ENCODE data around the gene PHKG2.

Gene PHKG2

DNA sequence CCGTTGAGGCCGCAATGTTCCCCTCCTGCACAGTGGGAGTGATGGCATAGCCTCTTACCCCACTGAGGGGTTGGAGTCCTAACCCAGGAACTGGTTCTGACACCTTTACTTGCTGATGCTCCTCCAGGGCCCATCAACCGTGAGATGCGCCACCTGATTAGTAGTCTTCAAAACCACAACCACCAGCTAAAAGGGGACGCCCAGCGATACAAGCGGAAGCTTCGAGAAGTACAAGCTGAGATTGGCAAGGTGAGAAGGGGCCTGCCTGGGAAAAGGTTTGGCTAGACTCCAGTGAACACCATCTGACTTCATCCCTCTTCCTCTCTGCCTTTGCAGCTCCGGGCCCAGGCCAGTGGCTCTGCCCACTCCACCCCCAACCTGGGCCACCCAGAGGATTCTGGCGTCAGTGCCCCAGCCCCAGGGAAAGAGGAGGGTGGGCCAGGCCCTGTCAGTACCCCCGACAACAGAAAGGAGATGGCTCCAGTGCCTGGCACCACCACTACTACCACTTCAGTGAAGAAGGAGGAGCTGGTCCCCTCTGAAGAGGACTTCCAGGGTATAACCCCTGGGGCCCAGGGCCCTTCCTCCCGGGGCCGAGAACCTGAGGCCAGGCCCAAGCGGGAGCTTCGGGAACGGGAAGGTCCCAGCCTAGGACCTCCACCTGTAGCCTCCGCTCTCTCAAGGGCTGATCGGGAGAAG, 19.7 kb downstream of the PHKG2 start:
- Histone ChIP-seq H3K4me1 (ENCODE audit: control insufficient read depth in 1 of 2, insufficient read depth in 1 of 2, low read depth in 1 of 2, low read length in 1 of 2) (peaks cover 11 to 14% of the 10 kb centered on the region in 2 experiments), H3K4me3 (ENCODE audit: low read depth in 1 of 2, low read length in 1 of 2) (no peak overlapping the region), H3K36me3 (peaks cover 100% of the 10 kb centered on the region), H3K27me3 (no peaks in the 10 kb centered on the region), H3K27ac (no peak overlapping the region), H3K9me3 (no peaks in the 10 kb centered on the region)
- TF ChIP-seq, protein P1, sequence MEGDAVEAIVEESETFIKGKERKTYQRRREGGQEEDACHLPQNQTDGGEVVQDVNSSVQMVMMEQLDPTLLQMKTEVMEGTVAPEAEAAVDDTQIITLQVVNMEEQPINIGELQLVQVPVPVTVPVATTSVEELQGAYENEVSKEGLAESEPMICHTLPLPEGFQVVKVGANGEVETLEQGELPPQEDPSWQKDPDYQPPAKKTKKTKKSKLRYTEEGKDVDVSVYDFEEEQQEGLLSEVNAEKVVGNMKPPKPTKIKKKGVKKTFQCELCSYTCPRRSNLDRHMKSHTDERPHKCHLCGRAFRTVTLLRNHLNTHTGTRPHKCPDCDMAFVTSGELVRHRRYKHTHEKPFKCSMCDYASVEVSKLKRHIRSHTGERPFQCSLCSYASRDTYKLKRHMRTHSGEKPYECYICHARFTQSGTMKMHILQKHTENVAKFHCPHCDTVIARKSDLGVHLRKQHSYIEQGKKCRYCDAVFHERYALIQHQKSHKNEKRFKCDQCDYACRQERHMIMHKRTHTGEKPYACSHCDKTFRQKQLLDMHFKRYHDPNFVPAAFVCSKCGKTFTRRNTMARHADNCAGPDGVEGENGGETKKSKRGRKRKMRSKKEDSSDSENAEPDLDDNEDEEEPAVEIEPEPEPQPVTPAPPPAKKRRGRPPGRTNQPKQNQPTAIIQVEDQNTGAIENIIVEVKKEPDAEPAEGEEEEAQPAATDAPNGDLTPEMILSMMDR (IDR thresholded peaks at IDR 0.05): no peak

DNA sequence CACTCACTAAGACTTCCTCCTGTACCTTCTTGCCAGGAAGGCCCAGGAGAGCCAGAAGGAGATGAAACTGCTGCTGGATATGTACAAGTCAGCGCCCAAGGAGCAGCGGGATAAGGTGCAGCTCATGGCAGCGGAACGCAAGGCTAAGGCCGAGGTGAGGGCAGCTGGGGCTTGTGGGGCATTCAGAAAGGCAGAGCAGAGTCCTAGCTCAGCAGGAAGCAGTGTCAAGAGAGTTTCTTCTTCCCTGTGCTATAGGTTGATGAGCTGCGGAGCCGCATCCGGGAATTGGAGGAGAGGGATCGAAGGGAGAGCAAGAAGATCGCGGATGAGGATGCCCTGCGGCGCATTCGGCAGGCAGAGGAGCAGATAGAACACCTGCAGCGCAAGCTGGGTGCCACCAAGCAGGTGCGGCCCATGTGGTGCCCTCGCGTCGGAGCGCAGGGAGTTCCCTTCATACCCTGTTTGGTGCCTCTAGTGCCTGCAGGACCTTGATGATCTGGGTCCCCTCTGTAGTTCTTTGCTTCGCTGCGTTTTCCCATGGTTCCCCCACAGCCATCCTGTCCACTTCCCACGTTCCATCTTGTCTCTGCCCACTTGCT, 20.5 kb downstream of the PHKG2 start:
- H3K4me1 ChIP-seq (ENCODE audit: control insufficient read depth in 1 of 2, insufficient read depth in 1 of 2, low read depth in 1 of 2, low read length in 1 of 2): peaks cover 3 to 6% of the 10 kb centered on the region in 2 experiments
- no peak overlapping the region for H3K4me3 ChIP-seq (ENCODE audit: low read depth in 1 of 2, low read length in 1 of 2)
- H3K27me3 ChIP-seq: no peaks in the 10 kb centered on the region
- H3K27ac ChIP-seq: no peak overlapping the region
- no peaks in the 10 kb centered on the region for H3K9me3 ChIP-seq
- TF ChIP-seq, protein P1 (IDR thresholded peaks at IDR 0.05): no peak
- peaks cover 100% of the 10 kb centered on the region for H3K36me3 ChIP-seq

GRCh38 chr16:30769379-30770089, 21.3 kb downstream of the PHKG2 start:
- H3K27ac ChIP-seq: no peak overlapping the region
- peaks cover 2% of the 10 kb centered on the region in 2 experiments for H3K4me1 ChIP-seq (ENCODE audit: control insufficient read depth in 1 of 2, insufficient read depth in 1 of 2, low read depth in 1 of 2, low read length in 1 of 2)
- no peaks in the 10 kb centered on the region for H3K9me3 ChIP-seq
- TF ChIP-seq, protein P1 (IDR thresholded peaks at IDR 0.05): no peak
- H3K4me3 ChIP-seq (ENCODE audit: low read depth in 1 of 2, low read length in 1 of 2): no peak overlapping the region
- H3K27me3 ChIP-seq: no peaks in the 10 kb centered on the region
- peaks cover 100% of the 10 kb centered on the region for H3K36me3 ChIP-seq

- Histone ChIP-seq H3K27me3 (peaks cover 10% of the 10 kb centered on the region), H3K9me3 (no peaks in the 10 kb centered on the region), H3K36me3 (peaks cover 84% of the 10 kb centered on the region), H3K27ac (no peak overlapping the region), H3K4me1 (ENCODE audit: control insufficient read depth in 1 of 2, insufficient read depth in 1 of 2, low read depth in 1 of 2, low read length in 1 of 2) (peaks cover 24% of the 10 kb centered on the region in 2 experiments), H3K4me3 (ENCODE audit: low read depth in 1 of 2, low read length in 1 of 2) (no peak overlapping the region)
- TF ChIP-seq, protein P1 (IDR thresholded peaks at IDR 0.05): no peak
Observed at GRCh38 chr16:30771726-30772125, 23.5 kb downstream of the PHKG2 start.

GRCh38 chr16:30773826-30774225, 25.6 kb downstream of the PHKG2 start:
- Histone ChIP-seq H3K4me1 (ENCODE audit: control insufficient read depth in 1 of 2, insufficient read depth in 1 of 2, low read depth in 1 of 2, low read length in 1 of 2) (peaks cover 26% of the 10 kb centered on the region in 2 experiments), H3K36me3 (peaks cover 63% of the 10 kb centered on the region), H3K9me3 (no peaks in the 10 kb centered on the region), H3K27me3 (peaks cover 10% of the 10 kb centered on the region), H3K4me3 (ENCODE audit: low read depth in 1 of 2, low read length in 1 of 2) (no peak overlapping the region), H3K27ac (no peak overlapping the region)
- TF ChIP-seq, protein P1 (IDR thresholded peaks at IDR 0.05): no peak
